A673 (cell line): ENCODE measurements around the gene CDADC1. TPM values are rescaled to one million over a fixed set of nuclear protein-coding genes. Genes with fewer than 3 reads are reported as not detected.

Experiments
- BruUV-seq: library from RNA; stranded (reverse); fragments of 400-500 nt; replicated peaks from 2 replicates; lab custom pipeline; 2021; lab: Mats Ljungman, UMichigan
- CTCF ChIA-PET: fragments of 300-600 bp; sonication (Branson Sonifier 250); formaldehyde crosslinking; loops from one replicate; lab custom pipeline; 2022; ENCODE audit warnings: antibody characterized with exemption; lab: Charles Lee
- POLR2A ChIA-PET: fragments of 300-600 bp; sonication (Branson Sonifier 250); formaldehyde crosslinking; loops from one replicate; lab custom pipeline; 2022; ENCODE audit warnings: antibody characterized with exemption; ENCODE audit not compliant: low non-redundant PET; lab: Charles Lee
- DNase-seq: peaks from one replicate; pipeline ENCODE4 v3.0.0-alpha.2; 2015; ENCODE audit warnings: low spot score
- H3K27ac ChIP-seq: fragments of 200-600 bp; sonication (generic); 2 replicates; pipeline ENCODE4 v1.5.1; 2016; ENCODE audit warnings: mixed run types, low read depth, mild to moderate bottlenecking, mixed read lengths, antibody characterized with exemption, low read length; ENCODE audit not compliant: poor library complexity, severe bottlenecking
- H3K27me3 ChIP-seq: fragments of 200-600 bp; sonication (generic); replicated peaks from 2 replicates; pipeline ENCODE4 v1.6.1; 2017; ENCODE audit warnings: mixed run types, low read depth, mild to moderate bottlenecking, mixed read lengths, antibody characterized with exemption, low read length; ENCODE audit not compliant: insufficient read depth, poor library complexity
- H3K36me3 ChIP-seq: fragments of 200-600 bp; sonication (generic); 2 replicates; pipeline ENCODE4 v1.6.1; 2016; ENCODE audit warnings: mixed run types, mild to moderate bottlenecking, mixed read lengths, antibody characterized with exemption, low read length; ENCODE audit not compliant: insufficient read depth, poor library complexity, severe bottlenecking
- H3K4me1 ChIP-seq: fragments of 200-600 bp; sonication (generic); 2 replicates; pipeline ENCODE4 v1.6.1; 2017; ENCODE audit warnings: mixed run types, mild to moderate bottlenecking, mixed read lengths, antibody characterized with exemption, low read length; ENCODE audit not compliant: insufficient read depth, poor library complexity, severe bottlenecking
- H3K4me3 ChIP-seq: fragments of 200-600 bp; sonication (generic); 2 replicates; pipeline ENCODE4 v1.5.1; 2016; ENCODE audit warnings: low read depth, mixed run types, mild to moderate bottlenecking, mixed read lengths, low read length; ENCODE audit not compliant: poor library complexity, severe bottlenecking
- H3K9me3 ChIP-seq: fragments of 200-600 bp; sonication (generic); 2 replicates; pipeline ENCODE4 v1.6.1; 2016; ENCODE audit warnings: mixed run types, low read depth, mild to moderate bottlenecking, mixed read lengths, antibody characterized with exemption, low read length; ENCODE audit not compliant: poor library complexity, severe bottlenecking
- CTCF ChIP-seq: fragments of 300-800, 200-600 bp; sonication (generic); conservative IDR thresholded peaks from 2 replicates; pipeline ENCODE4 v1.5.1; 2017; ENCODE audit warnings: low read depth, mild to moderate bottlenecking, antibody characterized with exemption, low read length, moderate library complexity, mixed read lengths
- EZH2 ChIP-seq: fragments of 200-600 bp; sonication (generic); IDR thresholded peaks from 2 replicates; pipeline ENCODE4 v1.6.1; 2017; ENCODE audit warnings: borderline replicate concordance, low read depth, mild to moderate bottlenecking, mixed read lengths, antibody characterized with exemption, low read length; ENCODE audit not compliant: poor library complexity, severe bottlenecking
- intact Hi-C: fragments of 100-400 bp; cut with micrococcal nuclease; formaldehyde crosslinking; loops from one replicate; pipeline ENCODE4 v1.10.0; 2022; ENCODE audit not compliant: unreplicated experiment
- total RNA-seq: library from RNA; stranded (reverse); gene quantifications from 2 replicates; pipeline ENCODE4 v1.2.3, GENCODE V29; 2021

Gene CDADC1
- total RNA-seq, 1 experiment from 2014 or later = 19.2 TPM

- POLR2A ChIA-PET = no interaction called here
- no peak overlapping the region for H3K4me3 ChIP-seq
These were observed 29.7 kb upstream of the CDADC1 start for GRCh38 chr13:49217962-49218492.

GRCh38 chr13:49218493-49219051, 29.2 kb upstream of the CDADC1 start:
- CTCF ChIA-PET = no interaction called here
- peaks cover 43% of the 10 kb centered on the region for H3K27me3 ChIP-seq
- intact Hi-C loops = no loop called here
- peaks cover 10% of the 10 kb centered on the region for H3K4me1 ChIP-seq
- no TSS peak for BruUV-seq
- H3K9me3 ChIP-seq = no peaks in the 10 kb centered on the region
- no peak overlapping the region for H3K4me3 ChIP-seq
- POLR2A ChIA-PET = no interaction called here
- H3K27ac ChIP-seq = no peak overlapping the region
- no peak for DNase-seq
- H3K36me3 ChIP-seq = no peaks in the 10 kb centered on the region
- TF ChIP-seq CTCF (no peak), EZH2 (no peak)

More at GRCh38 chr13:49217962-49218492, 29.7 kb upstream of the CDADC1 start:
- BruUV-seq = no TSS peak
- Histone ChIP-seq H3K4me1 (peaks cover 10% of the 10 kb centered on the region), H3K27ac (no peak overlapping the region), H3K36me3 (no peaks in the 10 kb centered on the region), H3K27me3 (peaks cover 38% of the 10 kb centered on the region), H3K9me3 (no peaks in the 10 kb centered on the region)
- intact Hi-C loops = no loop called here
- CTCF ChIA-PET = no interaction called here
- DNase-seq = no peak
- TF ChIP-seq EZH2 = no peak
- TF ChIP-seq CTCF = no peak

- H3K27me3 ChIP-seq = peaks cover 49% of the 10 kb centered on the region
- DNase-seq = no peak
- ChIA-PET POLR2A (no interaction called here), CTCF (no interaction called here)
- no peak overlapping the region for H3K27ac ChIP-seq
- no peaks in the 10 kb centered on the region for H3K36me3 ChIP-seq
- H3K9me3 ChIP-seq = no peaks in the 10 kb centered on the region
- H3K4me3 ChIP-seq = peak overlapping the region; percentile 34
- no TSS peak for BruUV-seq
- intact Hi-C loops = no loop called here
- H3K4me1 ChIP-seq = peaks cover 8% of the 10 kb centered on the region
- TF ChIP-seq EZH2 (no peak), CTCF (no peak)
These were observed 28.1 kb upstream of the CDADC1 start for GRCh38 chr13:49219647-49220035.
